Thyroid gland (tissue), 4 donors: ENCODE measurements around the gene LCN12. TPM values are rescaled to one million over a fixed set of nuclear protein-coding genes. Genes with fewer than 3 reads are reported as not detected.

Source experiments
- DNase-seq, 2 donors: peaks; one replicate each; pipeline ENCODE4 v3.0.0-alpha.2; 2019
- H3K27ac ChIP-seq, 3 donors: fragments of 200-600 bp; sonication (generic); 1 replicate in 2 of 3; 2 replicates in 1 of 3; pipeline ENCODE4 v1.5.1; 2016 to 2019; ENCODE audit warnings: mild to moderate bottlenecking in 1 of 3, moderate library complexity in 1 of 3
- H3K27me3 ChIP-seq: fragments of 200-600 bp; sonication (generic); one replicate; pipeline ENCODE4 v1.5.1; 2019
- H3K36me3 ChIP-seq, 2 donors: fragments of 200-600 bp; sonication (generic); one replicate each; pipeline ENCODE4 v1.5.1; 2016 to 2019
- H3K4me1 ChIP-seq, 2 donors: fragments of 200-600 bp; sonication (generic); one replicate each; pipeline ENCODE4 v1.5.1; 2017 to 2019
- H3K4me3 ChIP-seq, 3 donors: fragments of 200-600 bp; sonication (generic); replicated peaks in 1 of 3; 1 replicate in 2 of 3; 2 replicates in 1 of 3; pipeline ENCODE4 v1.5.1; 2016; ENCODE audit warnings: mild to moderate bottlenecking in 1 of 3
- H3K9me3 ChIP-seq: fragments of 200-600 bp; sonication (generic); one replicate; pipeline ENCODE4 v1.5.1; 2017
- POLR2A ChIP-seq, 2 donors: fragments of 450-650 bp; IDR thresholded peaks; one replicate each; pipeline ENCODE4 v1.6.1; 2017; ENCODE audit warnings: antibody characterized with exemption in 2 of 2, mild to moderate bottlenecking in 2 of 2, moderate library complexity in 1 of 2
- WGBS, 2 donors: methylation state at CpG; one replicate each; pipeline ENCODE4 v1.1.5; 2017; 5-methylcytosine and 5-hydroxymethylcytosine counted together
- intact Hi-C: fragments of 100-400 bp; cut with DNase I; formaldehyde crosslinking; loops from one replicate; pipeline ENCODE4 v1.15.1; 2023
- total RNA-seq, 4 donors: library from RNA; depleted of rRNA; stranded (reverse); fragments of >200 nt; gene quantifications; one replicate each; pipeline ENCODE4 v1.2.3, GENCODE V29; 2016
- TF ChIP-seq, protein P1 (sequence below), 6 experiments: fragments of 200-600 bp in 3 of 6; fragments of 450-650 bp in 3 of 6; sonication (generic) in 3 of 6; IDR thresholded peaks; one replicate each; pipeline ENCODE4 v1.5.1; 2016 to 2019; ENCODE audit warnings: antibody characterized with exemption in 6 of 6, mild to moderate bottlenecking in 2 of 6, inconsistent platforms in 1 of 6, moderate library complexity in 1 of 6

LCN12 gene
- total RNA-seq, 4 donors from 2014 or later = 24.3 to 85.0 (median 54.0) TPM

DNA sequence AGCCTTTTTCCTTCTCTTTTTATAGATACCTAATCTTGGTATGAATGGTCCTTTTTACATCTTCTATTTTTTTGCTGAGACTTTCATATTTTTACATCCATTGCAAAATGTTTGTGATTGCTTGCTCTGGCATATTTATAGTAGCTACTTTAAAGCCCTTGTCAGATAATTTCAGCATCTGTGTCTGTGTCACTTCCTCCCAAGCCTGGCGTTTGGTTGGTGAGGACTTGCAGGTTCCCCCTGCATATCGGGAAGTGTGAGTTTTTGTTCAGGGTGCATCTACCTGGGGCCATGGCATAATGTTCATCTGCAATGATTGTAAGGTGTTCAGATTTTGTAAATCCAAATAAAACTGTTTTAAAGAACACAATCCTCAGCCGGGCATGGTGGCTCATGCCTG, 16.4 kb upstream of the LCN12 start:
- intact Hi-C loops = no loop called here
- Histone ChIP-seq H3K27me3 (no peaks in the 10 kb centered on the region), H3K4me3 (no peak overlapping the region), H3K9me3 (no peaks in the 10 kb centered on the region), H3K4me1 (peaks cover 7 to 12% of the 10 kb centered on the region in 2 donors), H3K27ac (no peak overlapping the region), H3K36me3 (peaks cover 10 to 12% of the 10 kb centered on the region in 2 donors)
- 89 to 96% methylated on average over 3 of the region's 3 CpGs for WGBS, 2 donors
- no peak for DNase-seq
- TF ChIP-seq POLR2A (IDR thresholded peaks at IDR 0.05) = no peak
- TF ChIP-seq, protein P1, sequence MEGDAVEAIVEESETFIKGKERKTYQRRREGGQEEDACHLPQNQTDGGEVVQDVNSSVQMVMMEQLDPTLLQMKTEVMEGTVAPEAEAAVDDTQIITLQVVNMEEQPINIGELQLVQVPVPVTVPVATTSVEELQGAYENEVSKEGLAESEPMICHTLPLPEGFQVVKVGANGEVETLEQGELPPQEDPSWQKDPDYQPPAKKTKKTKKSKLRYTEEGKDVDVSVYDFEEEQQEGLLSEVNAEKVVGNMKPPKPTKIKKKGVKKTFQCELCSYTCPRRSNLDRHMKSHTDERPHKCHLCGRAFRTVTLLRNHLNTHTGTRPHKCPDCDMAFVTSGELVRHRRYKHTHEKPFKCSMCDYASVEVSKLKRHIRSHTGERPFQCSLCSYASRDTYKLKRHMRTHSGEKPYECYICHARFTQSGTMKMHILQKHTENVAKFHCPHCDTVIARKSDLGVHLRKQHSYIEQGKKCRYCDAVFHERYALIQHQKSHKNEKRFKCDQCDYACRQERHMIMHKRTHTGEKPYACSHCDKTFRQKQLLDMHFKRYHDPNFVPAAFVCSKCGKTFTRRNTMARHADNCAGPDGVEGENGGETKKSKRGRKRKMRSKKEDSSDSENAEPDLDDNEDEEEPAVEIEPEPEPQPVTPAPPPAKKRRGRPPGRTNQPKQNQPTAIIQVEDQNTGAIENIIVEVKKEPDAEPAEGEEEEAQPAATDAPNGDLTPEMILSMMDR (IDR thresholded peaks at IDR 0.05) = no peak

DNA sequence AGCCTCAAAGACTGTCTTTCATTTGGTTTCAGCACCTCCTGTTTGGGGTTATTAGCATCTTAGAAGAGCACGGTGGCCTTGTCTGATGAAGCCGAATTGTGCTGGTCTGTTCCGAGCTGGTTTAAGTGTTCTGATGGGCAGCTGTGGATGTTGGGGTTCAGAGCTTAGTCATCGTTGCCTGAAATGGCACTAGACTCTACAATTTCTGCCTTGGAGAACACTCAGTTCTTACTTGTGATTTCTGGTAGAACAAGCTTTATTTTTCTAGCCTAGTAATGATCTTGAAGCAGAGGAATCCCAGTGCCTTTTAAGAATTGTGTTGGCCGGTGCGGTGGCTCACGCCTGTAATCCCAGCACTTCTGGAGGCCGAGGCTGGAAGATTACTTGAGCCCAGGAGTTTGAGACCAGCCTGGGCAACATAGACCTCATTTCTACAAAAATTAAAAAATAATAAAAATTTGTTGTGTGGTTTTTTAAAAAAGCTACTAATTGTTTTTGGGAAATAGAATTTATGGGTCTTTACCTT, 15.4 kb upstream of the LCN12 start:
- WGBS, 2 donors = 48 to 54% methylated on average over 8 of the region's 8 CpGs

DNA sequence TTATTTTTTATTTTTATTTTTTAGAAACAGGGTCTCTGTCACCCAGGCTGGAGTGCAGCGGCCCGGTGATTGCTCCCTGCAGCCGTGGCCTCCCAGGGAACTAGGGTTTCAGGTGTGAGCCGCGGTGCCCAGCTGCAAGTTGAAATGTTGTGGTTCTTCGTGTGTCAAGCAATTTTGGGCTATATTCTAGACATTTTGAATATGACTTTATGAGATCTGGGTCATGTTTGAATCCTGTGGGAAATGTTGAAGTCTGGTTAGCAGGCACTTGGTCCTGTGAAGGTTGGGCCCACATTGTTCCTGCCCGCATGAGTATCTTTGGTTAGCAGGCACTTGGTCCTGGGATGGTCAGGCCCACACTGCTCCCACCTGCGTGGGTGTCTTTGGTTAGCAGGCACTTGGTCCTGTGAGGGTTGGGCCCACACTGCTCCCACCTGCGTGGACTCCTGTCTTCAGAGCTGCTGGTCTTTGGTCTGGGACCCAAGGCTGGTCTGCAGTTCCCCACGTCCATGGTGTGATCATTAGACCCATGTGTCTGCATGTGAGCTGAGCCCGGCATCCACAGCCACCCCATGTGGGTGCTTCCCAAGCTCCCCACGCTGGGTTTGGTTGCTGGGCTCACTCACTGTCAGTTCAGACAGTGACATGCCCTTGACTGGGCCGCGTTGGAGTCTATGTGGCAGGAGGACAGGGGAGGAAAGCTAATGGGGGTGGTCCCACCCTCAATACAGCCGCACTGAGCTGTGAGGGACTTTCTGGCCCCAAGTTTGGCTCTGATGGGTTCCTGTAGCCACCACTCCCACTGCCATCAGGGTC, 14.7 kb upstream of the LCN12 start:
- TF ChIP-seq POLR2A (IDR thresholded peaks at IDR 0.05) = no peak
- TF ChIP-seq, protein P1 (IDR thresholded peaks at IDR 0.05) = no peak
- no peak for DNase-seq
- intact Hi-C loops = no loop called here
- Histone ChIP-seq H3K27ac (peak overlapping the region; percentile 22 to 77 (median 56)), H3K27me3 (no peaks in the 10 kb centered on the region), H3K9me3 (no peaks in the 10 kb centered on the region), H3K4me1 (peaks cover 7 to 12% of the 10 kb centered on the region in 2 donors), H3K36me3 (peaks cover 28 to 30% of the 10 kb centered on the region in 2 donors), H3K4me3 (no peak overlapping the region)
- 89 to 94% methylated on average over 10 to 15 of the region's 15 CpGs for WGBS, 2 donors

More for the DNA sequence above, 15.4 kb upstream of the LCN12 start:
- peaks cover 7 to 12% of the 10 kb centered on the region in 2 donors for H3K4me1 ChIP-seq
- H3K36me3 ChIP-seq = peaks cover 21 to 23% of the 10 kb centered on the region in 2 donors
- intact Hi-C loops = no loop called here
- DNase-seq = peak; percentile 69 to 73
- H3K27ac ChIP-seq = peak overlapping the region; percentile 22 to 77 (median 56)
- H3K4me3 ChIP-seq = no peak overlapping the region
- TF ChIP-seq, protein P1 (IDR thresholded peaks at IDR 0.05) = no peak
- TF ChIP-seq POLR2A (IDR thresholded peaks at IDR 0.05) = no peak
- no peaks in the 10 kb centered on the region for H3K27me3 ChIP-seq
- H3K9me3 ChIP-seq = no peaks in the 10 kb centered on the region

DNA sequence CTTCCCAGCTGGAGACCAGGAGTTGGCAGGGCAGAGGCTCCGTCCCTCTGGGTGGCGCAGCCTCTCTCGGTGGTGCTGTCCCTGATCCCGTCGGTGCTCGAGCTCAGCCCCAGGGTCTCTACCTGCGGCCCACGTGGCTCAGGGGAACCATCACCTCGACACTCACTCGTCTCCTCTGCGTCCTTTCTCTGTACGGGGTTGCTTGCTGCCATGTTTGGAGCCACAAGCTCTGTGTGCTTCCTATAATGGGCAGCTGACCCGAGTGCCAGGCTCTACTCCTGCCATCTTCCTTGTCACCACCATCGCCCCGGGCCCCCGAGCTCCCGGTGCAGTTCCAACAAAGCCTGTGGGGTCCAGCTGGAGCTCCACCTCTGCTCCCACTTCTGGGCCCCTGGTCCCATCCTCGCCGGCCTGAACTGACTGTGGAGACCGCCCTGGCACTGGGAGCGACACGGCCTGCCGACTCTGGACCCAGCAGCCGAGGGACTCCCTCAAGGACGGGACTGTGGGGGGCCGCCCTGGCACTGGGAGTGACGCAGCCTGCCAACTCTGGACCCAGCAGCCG, 12.6 kb upstream of the LCN12 start:
- H3K27ac ChIP-seq = no peak overlapping the region
- H3K4me1 ChIP-seq = peaks cover 15 to 24% of the 10 kb centered on the region in 2 donors
- no peaks in the 10 kb centered on the region for H3K27me3 ChIP-seq
- WGBS, 2 donors = 86 to 95% methylated on average over 24 to 27 of the region's 28 CpGs
- intact Hi-C loops = no loop called here
- no peak for DNase-seq
- H3K36me3 ChIP-seq = peaks cover 34 to 36% of the 10 kb centered on the region in 2 donors
- H3K9me3 ChIP-seq = no peaks in the 10 kb centered on the region
- H3K4me3 ChIP-seq = no peak overlapping the region
- TF ChIP-seq, protein P1 (IDR thresholded peaks at IDR 0.05) = no peak
- TF ChIP-seq POLR2A (IDR thresholded peaks at IDR 0.05) = no peak
